OCI-LY1 (cell line): ENCODE results near the gene TMEM44.

Experiments
- H2AFZ ChIP-seq: fragments of 200-600 bp; sonication (generic), shearing (Covaris generic); 2 replicates; pipeline ENCODE4 v1.6.0; 2014; ENCODE audit warnings: antibody characterized with exemption, mild to moderate bottlenecking, low read length
- H3F3A ChIP-seq: fragments of 200-600 bp; sonication (generic), shearing (Covaris generic); 2 replicates; pipeline ENCODE4 v1.6.0; 2014; ENCODE audit warnings: mild to moderate bottlenecking, antibody characterized with exemption, low read length, moderate library complexity; ENCODE audit not compliant: insufficient read depth
- H3K27ac ChIP-seq: fragments of 200-600 bp; sonication (generic); 2 replicates; pipeline ENCODE4 v1.5.1; 2014; ENCODE audit warnings: low read length, mixed run types, mild to moderate bottlenecking, low read depth; ENCODE audit not compliant: poor library complexity, severe bottlenecking
- H3K27me3 ChIP-seq: fragments of 200-600 bp; sonication (generic); 2 replicates; pipeline ENCODE4 v1.6.0; 2014; ENCODE audit warnings: antibody characterized with exemption, mild to moderate bottlenecking, low read length, moderate library complexity; ENCODE audit not compliant: insufficient read depth
- H3K36me3 ChIP-seq: fragments of 200-600 bp; sonication (generic); 2 replicates; pipeline ENCODE4 v1.6.1; 2014; ENCODE audit warnings: mild to moderate bottlenecking, antibody characterized with exemption, low read length, moderate library complexity, mixed read lengths; ENCODE audit not compliant: insufficient read depth
- H3K4me1 ChIP-seq: fragments of 200-600 bp; sonication (generic); 2 replicates; pipeline ENCODE4 v1.5.1; 2014; ENCODE audit warnings: mild to moderate bottlenecking, low read length, moderate library complexity; ENCODE audit not compliant: insufficient read depth, severe bottlenecking
- H3K4me2 ChIP-seq: fragments of 200-600 bp; sonication (generic), shearing (Covaris generic); 2 replicates; pipeline ENCODE4 v1.6.1; 2014; ENCODE audit warnings: low read length
- H3K4me3 ChIP-seq: fragments of 200-600 bp; sonication (generic); 2 replicates; pipeline ENCODE4 v1.5.1; 2014; ENCODE audit warnings: low read length, low read depth, mild to moderate bottlenecking, mixed read lengths; ENCODE audit not compliant: poor library complexity, severe bottlenecking
- H3K79me2 ChIP-seq: fragments of 200-600 bp; shearing (Covaris generic); 2 replicates; pipeline ENCODE4 v1.6.1; 2016; ENCODE audit warnings: mixed run types, low read length, mixed read lengths; ENCODE audit not compliant: insufficient read depth
- H3K9ac ChIP-seq: fragments of 200-600 bp; sonication (generic), shearing (Covaris generic); 2 replicates; pipeline ENCODE4 v1.6.1; 2014; ENCODE audit warnings: mild to moderate bottlenecking, low read length, mixed read lengths
- H3K9me2 ChIP-seq: fragments of 200-600 bp; sonication (generic), shearing (Covaris generic); 2 replicates; pipeline ENCODE4 v1.6.1; 2014; ENCODE audit warnings: low read depth, mild to moderate bottlenecking, low read length, mixed read lengths
- H3K9me3 ChIP-seq: fragments of 200-600 bp; shearing (Covaris generic); 2 replicates; pipeline ENCODE4 v1.6.1; 2014; ENCODE audit warnings: low read length, mixed read lengths
- H4K20me1 ChIP-seq: fragments of 200-600 bp; sonication (generic), shearing (Covaris generic); 2 replicates; pipeline ENCODE4 v1.6.0; 2016; ENCODE audit warnings: mild to moderate bottlenecking, low read length; ENCODE audit not compliant: insufficient read depth
- CTCF ChIP-seq: fragments of 200-600 bp; sonication (generic), shearing (Covaris generic); IDR thresholded peaks from 2 replicates; pipeline ENCODE4 v1.5.1; 2017; ENCODE audit warnings: mild to moderate bottlenecking, antibody characterized with exemption, low read length, moderate library complexity, mixed read lengths
- EZH2 ChIP-seq: fragments of 200-600 bp; sonication (generic), shearing (Covaris generic); IDR thresholded peaks from 2 replicates; pipeline ENCODE4 v1.8.0; 2017; ENCODE audit warnings: borderline replicate concordance, mixed run types, mild to moderate bottlenecking, antibody characterized with exemption, low read length, moderate library complexity, mixed read lengths

TMEM44 gene

GRCh38 chr3:194582196-194582905, 50.9 kb downstream of the TMEM44 start:
- H3K4me3 ChIP-seq = no peak overlapping the region
- TF ChIP-seq CTCF (no peak), EZH2 (no peak)
- no peaks in the 10 kb centered on the region for H3K9me2 ChIP-seq
- no peak overlapping the region for H3K4me2 ChIP-seq
- H2AFZ ChIP-seq = no peak overlapping the region
- H3K9ac ChIP-seq = no peak overlapping the region
- no peaks in the 10 kb centered on the region for H3F3A ChIP-seq
- no peak overlapping the region for H3K27ac ChIP-seq
- peaks cover 16% of the 10 kb centered on the region for H3K4me1 ChIP-seq
- no peaks in the 10 kb centered on the region for H3K79me2 ChIP-seq
- H3K27me3 ChIP-seq = no peaks in the 10 kb centered on the region
- no peaks in the 10 kb centered on the region for H4K20me1 ChIP-seq
- peaks cover 7% of the 10 kb centered on the region; the same call in 1 of the 2 replicates for H3K36me3 ChIP-seq
- no peaks in the 10 kb centered on the region for H3K9me3 ChIP-seq

- H3K27ac ChIP-seq = no peak overlapping the region
- peaks cover 6% of the 10 kb centered on the region for H3K4me1 ChIP-seq
- no peak for TF ChIP-seq CTCF
- no peak for TF ChIP-seq EZH2
- no peaks in the 10 kb centered on the region for H3F3A ChIP-seq
- H3K27me3 ChIP-seq = no peaks in the 10 kb centered on the region
- H3K9me2 ChIP-seq = no peaks in the 10 kb centered on the region
- H4K20me1 ChIP-seq = no peaks in the 10 kb centered on the region
- no peak overlapping the region for H2AFZ ChIP-seq
- no peak overlapping the region for H3K4me2 ChIP-seq
- no peaks in the 10 kb centered on the region for H3K9me3 ChIP-seq
- H3K9ac ChIP-seq = no peak overlapping the region
- no peaks in the 10 kb centered on the region for H3K36me3 ChIP-seq
- H3K79me2 ChIP-seq = no peaks in the 10 kb centered on the region
- H3K4me3 ChIP-seq = no peak overlapping the region
Observed at GRCh38 chr3:194579091-194579606, 54.1 kb downstream of the TMEM44 start.

DNA sequence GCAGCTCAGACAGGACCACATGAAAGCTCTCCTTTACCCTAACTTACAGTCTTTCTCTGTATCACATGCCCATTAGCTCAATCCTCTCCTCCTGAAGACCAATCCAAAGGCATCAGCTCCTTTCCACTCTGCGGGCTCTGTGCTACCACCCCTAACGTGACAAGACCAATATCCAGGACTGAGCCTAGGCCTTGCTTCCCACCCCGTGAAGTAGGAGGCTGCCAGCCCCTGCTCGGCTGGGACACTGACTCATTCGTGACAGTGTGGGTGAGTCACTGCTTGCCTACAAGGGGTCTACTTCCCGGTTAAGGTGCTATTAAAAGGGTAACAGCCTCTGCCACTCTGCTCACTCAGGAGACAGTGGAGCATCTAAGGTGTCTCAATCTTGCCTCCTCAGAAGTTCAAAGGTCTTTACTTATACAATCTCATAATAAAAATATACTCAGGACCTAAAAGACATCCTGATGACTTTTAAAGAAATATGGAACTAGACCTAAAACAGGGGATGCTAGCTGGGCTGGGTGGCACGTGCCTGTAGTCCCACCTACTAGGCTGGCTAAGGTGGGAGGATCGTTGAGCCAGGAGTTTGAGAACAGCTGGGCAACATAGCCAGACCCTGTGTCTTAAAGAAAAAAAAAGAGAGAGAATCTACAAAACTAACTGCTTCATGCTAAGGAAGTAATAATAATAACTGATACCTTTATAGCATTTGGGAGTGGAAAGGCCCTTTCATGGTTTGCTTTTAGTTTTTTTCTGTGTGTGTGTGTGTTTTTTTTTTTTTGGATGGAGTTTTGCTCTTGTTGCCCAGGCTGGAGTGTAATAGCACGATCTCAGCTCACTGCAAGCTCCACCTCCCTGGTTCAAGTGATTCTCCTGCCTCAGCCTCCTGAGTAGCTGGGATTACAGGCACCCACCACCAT, 55.0 kb downstream of the TMEM44 start:
- Histone ChIP-seq H4K20me1 (no peaks in the 10 kb centered on the region), H3K9me2 (no peaks in the 10 kb centered on the region), H3K4me3 (no peak overlapping the region), H3K27me3 (peaks cover 3% of the 10 kb centered on the region; the same call in 1 of the 2 replicates), H3K9me3 (no peaks in the 10 kb centered on the region), H3K4me2 (no peak overlapping the region), H3K9ac (no peak overlapping the region), H2AFZ (no peak overlapping the region), H3F3A (no peaks in the 10 kb centered on the region), H3K79me2 (no peaks in the 10 kb centered on the region), H3K36me3 (no peaks in the 10 kb centered on the region), H3K27ac (no peak overlapping the region), H3K4me1 (peaks cover 3% of the 10 kb centered on the region)
- no peak for TF ChIP-seq CTCF
- no peak for TF ChIP-seq EZH2
